NCI-H2171 treated with DMSO at 0.1 percent for 48 hours (cell line): Measurements from ENCODE around the gene CIAPIN1.

ENCODE experiments used
- DNase-seq: peaks from one replicate; lab custom pipeline; 2025; lab: John Stamatoyannopoulos, UW

The CIAPIN1 gene

GRCh38 chr16:57382535-57383275 is 64.5 kb downstream of the CIAPIN1 start:
- DNase-seq: no peak

- no peak for DNase-seq
These were observed 65.2 kb downstream of the CIAPIN1 start for GRCh38 chr16:57381791-57382534.

GRCh38 chr16:57380671-57381462 is 66.3 kb downstream of the CIAPIN1 start:
- no peak for DNase-seq

GRCh38 chr16:57379579-57379978 is 67.6 kb downstream of the CIAPIN1 start:
- DNase-seq: no peak
